Skeletal muscle tissue (tissue), 4 donors: ENCODE measurements around the gene TNS3. TPM values are rescaled to one million over a fixed set of nuclear protein-coding genes. Genes with fewer than 3 reads are reported as not detected.

Source experiments
- H3K27ac ChIP-seq: one replicate; pipeline ENCODE4 v1.7.0; 2013; ENCODE audit warnings: mild to moderate bottlenecking, low read depth, low read length, inconsistent platforms
- H3K27me3 ChIP-seq, 3 donors: one replicate each; pipeline ENCODE4 v1.7.0; 2013; ENCODE audit warnings: low read length in 3 of 3; ENCODE audit not compliant: control insufficient read depth in 3 of 3, insufficient read depth in 3 of 3
- H3K36me3 ChIP-seq, 3 donors: one replicate each; pipeline ENCODE4 v1.7.0; 2013; ENCODE audit warnings: low read length in 3 of 3; ENCODE audit not compliant: control insufficient read depth in 3 of 3, insufficient read depth in 3 of 3
- H3K4me1 ChIP-seq, 3 donors: one replicate each; pipeline ENCODE4 v1.7.0; 2013; ENCODE audit warnings: low read length in 3 of 3, mild to moderate bottlenecking in 3 of 3; ENCODE audit not compliant: control insufficient read depth in 3 of 3, insufficient read depth in 3 of 3
- H3K4me3 ChIP-seq, 3 donors: one replicate each; pipeline ENCODE4 v1.7.0; 2013; ENCODE audit warnings: low read length in 3 of 3
- H3K9ac ChIP-seq, 3 donors: one replicate each; pipeline ENCODE4 v1.7.0; 2013; ENCODE audit warnings: low read length in 3 of 3, mild to moderate bottlenecking in 3 of 3, moderate library complexity in 2 of 3, low read depth in 1 of 3
- H3K9me3 ChIP-seq, 3 donors: one replicate each; pipeline ENCODE4 v1.7.0; 2013; ENCODE audit warnings: low read length in 3 of 3; ENCODE audit not compliant: control insufficient read depth in 3 of 3
- total RNA-seq: library from RNA; depleted of rRNA; stranded (reverse); fragments of >200 nt; gene quantifications from one replicate; pipeline ENCODE4 v1.2.3, GENCODE V29; 2014
- donor health status: Osteomylitis.

The TNS3 gene
- total RNA-seq, 1 donor from 2014 or later = 33.4 TPM

GRCh38 chr7:47568547-47568946 is 13.4 kb downstream of the TNS3 start:
- Histone ChIP-seq H3K36me3 (no peaks in the 10 kb centered on the region), H3K27ac (no peak overlapping the region), H3K27me3 (no peaks in the 10 kb centered on the region), H3K4me3 (no peak overlapping the region), H3K9me3 (no peaks in the 10 kb centered on the region), H3K4me1 (peaks cover 23 to 33% (median 27%) of the 10 kb centered on the region in 3 donors), H3K9ac (no peak overlapping the region)

DNA sequence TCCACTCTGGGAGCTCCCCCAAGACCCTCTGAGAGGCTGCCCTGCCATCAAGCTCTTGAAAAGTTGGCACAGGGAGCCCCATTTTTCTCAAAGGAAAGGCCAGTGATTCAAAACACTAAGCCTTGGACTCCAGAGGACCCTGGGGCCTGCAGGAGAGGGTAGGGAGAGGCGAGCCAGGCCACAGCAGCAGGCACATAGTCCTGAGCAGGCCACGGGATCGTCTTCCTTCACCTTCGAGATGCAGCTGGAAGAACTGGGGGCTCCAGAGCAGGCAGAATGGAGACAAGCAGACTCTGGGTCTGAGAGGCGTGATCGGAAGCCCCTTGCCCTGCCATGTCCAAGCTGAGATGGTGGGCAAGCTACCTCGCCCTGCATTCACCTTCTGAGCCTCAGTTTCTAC is 13.9 kb downstream of the TNS3 start:
- Histone ChIP-seq H3K36me3 (no peaks in the 10 kb centered on the region), H3K4me1 (peaks cover 22 to 28% (median 26%) of the 10 kb centered on the region in 3 donors), H3K4me3 (no peak overlapping the region), H3K27ac (no peak overlapping the region), H3K27me3 (no peaks in the 10 kb centered on the region), H3K9ac (no peak overlapping the region), H3K9me3 (no peaks in the 10 kb centered on the region)

DNA sequence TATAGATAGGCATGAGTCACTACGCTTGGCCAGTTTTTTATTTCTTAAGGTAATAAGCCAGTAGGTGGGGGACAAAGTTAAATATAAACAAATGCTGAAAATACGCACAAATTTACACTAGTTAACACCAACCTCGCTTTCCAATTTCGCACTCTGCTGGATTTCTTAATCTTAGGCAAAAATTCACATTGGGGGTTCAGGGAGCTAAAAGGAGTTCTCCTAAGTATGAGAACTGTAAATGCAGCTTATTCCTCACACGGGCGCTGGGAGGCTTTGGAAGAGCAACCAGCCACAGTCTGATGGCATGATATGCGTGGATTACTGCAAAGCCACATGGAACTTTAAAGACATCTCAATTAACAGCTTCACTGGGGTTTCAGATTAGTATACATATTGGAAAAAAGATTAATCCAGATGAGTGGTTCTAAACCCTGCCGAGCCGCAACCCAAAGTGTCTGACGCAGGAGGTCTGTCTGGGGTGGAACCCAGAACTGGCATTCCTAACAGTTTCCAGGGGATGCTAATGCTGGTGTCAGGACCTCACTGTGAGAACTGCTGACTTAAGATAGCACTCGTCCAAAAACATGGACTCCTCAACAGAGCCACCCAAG is 16.2 kb downstream of the TNS3 start:
- H3K9me3 ChIP-seq = no peaks in the 10 kb centered on the region
- peaks cover 5 to 11% (median 8%) of the 10 kb centered on the region in 3 donors for H3K4me1 ChIP-seq
- no peak overlapping the region for H3K4me3 ChIP-seq
- H3K27ac ChIP-seq = no peak overlapping the region
- no peaks in the 10 kb centered on the region for H3K27me3 ChIP-seq
- H3K36me3 ChIP-seq = no peaks in the 10 kb centered on the region
- no peak overlapping the region for H3K9ac ChIP-seq

- H3K36me3 ChIP-seq = no peaks in the 10 kb centered on the region
- H3K9ac ChIP-seq = no peak overlapping the region
- H3K27ac ChIP-seq = no peak overlapping the region
Observed at GRCh38 chr7:47563521-47563920, 18.4 kb downstream of the TNS3 start.

GRCh38 chr7:47561715-47562446 is 20.0 kb downstream of the TNS3 start:
- H3K9me3 ChIP-seq = no peaks in the 10 kb centered on the region
- no peaks in the 10 kb centered on the region for H3K36me3 ChIP-seq
- H3K27ac ChIP-seq = no peak overlapping the region
- no peak overlapping the region for H3K4me3 ChIP-seq
- H3K4me1 ChIP-seq = peaks cover 7 to 12% (median 12%) of the 10 kb centered on the region in 3 donors
- no peak overlapping the region for H3K9ac ChIP-seq
- no peaks in the 10 kb centered on the region for H3K27me3 ChIP-seq

More at GRCh38 chr7:47563521-47563920, 18.4 kb downstream of the TNS3 start:
- Histone ChIP-seq H3K9me3 (no peaks in the 10 kb centered on the region), H3K4me1 (peaks cover 0 to 3% (median 1%) of the 10 kb centered on the region in 3 donors), H3K4me3 (no peak overlapping the region), H3K27me3 (no peaks in the 10 kb centered on the region)

GRCh38 chr7:47559306-47560220 is 22.3 kb downstream of the TNS3 start:
- Histone ChIP-seq H3K4me3 (no peak overlapping the region), H3K9me3 (no peaks in the 10 kb centered on the region)

DNA sequence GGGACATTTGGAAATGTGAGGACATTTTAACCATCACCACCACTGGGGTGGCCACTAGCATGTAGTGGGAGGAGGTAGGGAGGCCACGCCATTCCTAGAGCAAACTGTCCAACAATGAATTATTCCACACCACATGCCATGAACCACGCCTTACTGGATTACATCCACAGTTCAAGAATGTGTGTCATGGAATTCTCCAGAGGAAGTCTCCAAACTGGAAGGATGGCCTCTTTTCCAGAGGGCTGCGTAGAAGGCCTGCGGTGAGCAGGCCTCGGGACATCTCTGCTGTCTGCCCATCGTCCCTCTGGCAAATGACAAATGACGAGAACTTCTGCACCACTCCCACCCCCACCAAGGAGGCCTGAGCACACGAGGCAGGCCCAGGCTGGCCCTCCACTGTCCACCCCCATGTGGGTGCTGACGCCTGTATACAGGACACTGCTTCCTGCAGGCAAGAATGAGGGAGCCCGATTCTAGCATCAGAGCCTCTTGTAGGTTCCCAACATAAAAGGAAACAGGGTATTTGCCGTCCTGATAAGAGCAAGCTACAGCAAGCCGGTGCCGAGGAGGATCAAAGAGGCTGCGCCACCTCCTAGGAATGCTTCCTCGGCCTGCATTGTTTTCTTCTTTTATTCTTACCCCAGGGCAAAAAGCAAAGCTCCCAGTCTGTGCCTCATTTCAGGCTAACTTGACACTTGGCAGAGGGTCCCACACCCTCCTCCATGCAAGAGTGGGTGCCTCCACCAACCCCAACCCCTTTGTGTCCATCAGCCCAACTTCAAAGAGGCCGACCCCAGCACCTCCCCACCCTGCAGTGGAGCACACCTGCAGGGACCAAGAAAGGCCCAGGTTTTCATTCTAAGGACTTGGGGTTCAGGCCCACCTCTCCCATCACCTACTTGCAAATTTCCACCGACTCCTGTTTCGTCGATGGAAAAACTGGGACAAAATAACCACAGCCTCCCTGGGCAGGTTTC is 23.9 kb downstream of the TNS3 start:
- no peak overlapping the region for H3K27ac ChIP-seq
- no peaks in the 10 kb centered on the region for H3K9me3 ChIP-seq
- peak overlapping the region in 1 of 3 donors; percentile 4 for H3K9ac ChIP-seq
- H3K27me3 ChIP-seq = no peaks in the 10 kb centered on the region
- H3K4me1 ChIP-seq = peaks cover 7 to 21% (median 13%) of the 10 kb centered on the region in 3 donors
- H3K4me3 ChIP-seq = no peak overlapping the region
- H3K36me3 ChIP-seq = no peaks in the 10 kb centered on the region

More at GRCh38 chr7:47559306-47560220, 22.3 kb downstream of the TNS3 start:
- Histone ChIP-seq H3K27me3 (no peaks in the 10 kb centered on the region), H3K27ac (no peak overlapping the region), H3K9ac (no peak overlapping the region), H3K4me1 (peaks cover 7 to 15% (median 12%) of the 10 kb centered on the region in 3 donors), H3K36me3 (no peaks in the 10 kb centered on the region)

GRCh38 chr7:47557317-47557693 is 24.6 kb downstream of the TNS3 start:
- Histone ChIP-seq H3K4me3 (no peak overlapping the region), H3K4me1 (peaks cover 7 to 21% (median 17%) of the 10 kb centered on the region in 3 donors), H3K27me3 (no peaks in the 10 kb centered on the region), H3K27ac (no peak overlapping the region), H3K36me3 (no peaks in the 10 kb centered on the region), H3K9me3 (no peaks in the 10 kb centered on the region), H3K9ac (no peak overlapping the region)

- no peak overlapping the region for H3K4me3 ChIP-seq
- H3K9me3 ChIP-seq = no peaks in the 10 kb centered on the region
- peaks cover 7 to 24% (median 23%) of the 10 kb centered on the region in 3 donors for H3K4me1 ChIP-seq
- H3K27ac ChIP-seq = no peak overlapping the region
- no peaks in the 10 kb centered on the region for H3K27me3 ChIP-seq
- no peaks in the 10 kb centered on the region for H3K36me3 ChIP-seq
- no peak overlapping the region for H3K9ac ChIP-seq
Observed at GRCh38 chr7:47556511-47557180, 25.3 kb downstream of the TNS3 start.
